Type B pancreatic cell (in vitro differentiated cells): ENCODE results near the gene RLF. TPM values are rescaled to one million over a fixed set of nuclear protein-coding genes. Genes with fewer than 3 reads are reported as not detected.

Experiments used
- DNase-seq: peaks from one replicate; pipeline ENCODE4 v3.0.0; 2021; ENCODE audit warnings: mixed read lengths; ENCODE audit not compliant: unreplicated experiment; ENCODE audit errors: extremely low spot score
- H3K27ac Mint-ChIP-seq: 2 replicates; pipeline ENCODE4 v1.8.0; 2021; ENCODE audit warnings: mild to moderate bottlenecking, mixed read lengths
- H3K27me3 Mint-ChIP-seq: 2 replicates; pipeline ENCODE4 v1.8.0; 2021; ENCODE audit warnings: mixed read lengths
- H3K36me3 Mint-ChIP-seq: 2 replicates; pipeline ENCODE4 v1.8.0; 2021; ENCODE audit warnings: mixed read lengths
- H3K4me1 Mint-ChIP-seq: one replicate; pipeline ENCODE4 v1.8.0; 2021; ENCODE audit warnings: mixed read lengths; ENCODE audit not compliant: unreplicated experiment
- H3K4me3 Mint-ChIP-seq: 2 replicates; pipeline ENCODE4 v1.8.0; 2021; ENCODE audit warnings: mild to moderate bottlenecking, mixed read lengths
- H3K9me3 Mint-ChIP-seq: 2 replicates; pipeline ENCODE4 v1.8.0; 2021; ENCODE audit warnings: mixed read lengths
- total RNA-seq: library from RNA; stranded (reverse); gene quantifications from 2 replicates; pipeline ENCODE4 v1.2.1, GENCODE V29; 2021; ENCODE audit warnings: low replicate concordance
- TF ChIP-seq, protein P1 (sequence below): fragments of 200-600 bp; sonication (generic); conservative IDR thresholded peaks from 2 replicates; pipeline ENCODE4 v1.5.0; 2021; ENCODE audit warnings: antibody characterized with exemption, mild to moderate bottlenecking

Gene RLF
- total RNA-seq, 1 donor from 2014 or later = 21.4 TPM

- Mint-ChIP-seq H3K9me3 (peaks cover 5% of the 10 kb centered on the region), H3K27me3 (no peaks in the 10 kb centered on the region), H3K36me3 (no peaks in the 10 kb centered on the region)
These were observed 30.3 kb upstream of the RLF start for GRCh38 chr1:40130892-40131291.

DNA sequence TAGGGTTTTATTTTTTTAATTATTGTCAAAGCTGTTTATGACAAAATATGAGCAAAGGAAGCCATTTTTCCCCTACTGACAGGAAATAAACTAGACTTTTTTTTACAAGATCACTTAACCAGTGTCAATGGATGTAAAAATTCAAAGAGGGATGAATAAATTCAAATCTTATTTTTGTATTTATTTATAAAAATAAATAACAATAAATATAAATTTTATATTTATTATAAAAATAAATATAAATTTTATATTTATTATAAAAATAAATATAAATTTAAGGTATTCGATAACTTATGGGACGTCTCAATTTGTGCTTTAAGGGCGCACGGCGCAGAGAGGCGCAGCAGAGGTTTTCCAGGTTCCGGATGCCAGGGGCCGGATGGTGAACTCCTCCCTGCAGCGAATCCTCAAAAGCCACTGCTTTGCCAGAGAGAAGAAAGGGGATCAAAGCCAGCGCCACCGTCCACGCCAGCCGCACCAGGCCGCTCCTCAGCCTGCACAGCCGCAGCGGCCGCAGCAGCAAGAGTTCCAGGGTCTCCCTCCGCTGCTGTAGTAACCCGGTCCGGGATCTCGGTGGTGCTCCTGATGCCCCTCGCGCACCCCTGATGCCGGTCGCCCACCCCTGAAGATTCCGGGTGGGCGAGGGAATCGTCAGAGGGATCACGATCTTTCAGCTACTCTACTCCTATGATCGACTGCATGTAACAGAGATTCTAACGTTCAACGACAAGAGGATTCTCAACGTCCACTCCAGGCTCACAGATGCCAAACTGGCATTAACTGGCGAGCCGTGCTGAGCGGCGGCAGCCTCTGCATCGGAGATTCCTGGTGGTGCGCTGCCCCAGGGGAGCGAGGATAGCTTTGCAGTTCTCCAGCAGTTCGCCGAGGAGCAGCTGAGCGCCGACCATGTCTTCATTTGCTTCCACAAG lies 28.5 kb upstream of the RLF start:
- Mint-ChIP-seq H3K4me1 (no peaks in the 10 kb centered on the region), H3K27ac (no peak overlapping the region), H3K4me3 (no peak overlapping the region), H3K9me3 (peaks cover 5% of the 10 kb centered on the region), H3K36me3 (no peaks in the 10 kb centered on the region), H3K27me3 (no peaks in the 10 kb centered on the region)
- TF ChIP-seq, protein P1, sequence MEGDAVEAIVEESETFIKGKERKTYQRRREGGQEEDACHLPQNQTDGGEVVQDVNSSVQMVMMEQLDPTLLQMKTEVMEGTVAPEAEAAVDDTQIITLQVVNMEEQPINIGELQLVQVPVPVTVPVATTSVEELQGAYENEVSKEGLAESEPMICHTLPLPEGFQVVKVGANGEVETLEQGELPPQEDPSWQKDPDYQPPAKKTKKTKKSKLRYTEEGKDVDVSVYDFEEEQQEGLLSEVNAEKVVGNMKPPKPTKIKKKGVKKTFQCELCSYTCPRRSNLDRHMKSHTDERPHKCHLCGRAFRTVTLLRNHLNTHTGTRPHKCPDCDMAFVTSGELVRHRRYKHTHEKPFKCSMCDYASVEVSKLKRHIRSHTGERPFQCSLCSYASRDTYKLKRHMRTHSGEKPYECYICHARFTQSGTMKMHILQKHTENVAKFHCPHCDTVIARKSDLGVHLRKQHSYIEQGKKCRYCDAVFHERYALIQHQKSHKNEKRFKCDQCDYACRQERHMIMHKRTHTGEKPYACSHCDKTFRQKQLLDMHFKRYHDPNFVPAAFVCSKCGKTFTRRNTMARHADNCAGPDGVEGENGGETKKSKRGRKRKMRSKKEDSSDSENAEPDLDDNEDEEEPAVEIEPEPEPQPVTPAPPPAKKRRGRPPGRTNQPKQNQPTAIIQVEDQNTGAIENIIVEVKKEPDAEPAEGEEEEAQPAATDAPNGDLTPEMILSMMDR = no peak
- DNase-seq = no peak

More at GRCh38 chr1:40130892-40131291, 30.3 kb upstream of the RLF start:
- Mint-ChIP-seq H3K4me3 (no peak overlapping the region), H3K27ac (no peak overlapping the region), H3K4me1 (no peaks in the 10 kb centered on the region)
- TF ChIP-seq, protein P1 = no peak
- no peak for DNase-seq

DNA sequence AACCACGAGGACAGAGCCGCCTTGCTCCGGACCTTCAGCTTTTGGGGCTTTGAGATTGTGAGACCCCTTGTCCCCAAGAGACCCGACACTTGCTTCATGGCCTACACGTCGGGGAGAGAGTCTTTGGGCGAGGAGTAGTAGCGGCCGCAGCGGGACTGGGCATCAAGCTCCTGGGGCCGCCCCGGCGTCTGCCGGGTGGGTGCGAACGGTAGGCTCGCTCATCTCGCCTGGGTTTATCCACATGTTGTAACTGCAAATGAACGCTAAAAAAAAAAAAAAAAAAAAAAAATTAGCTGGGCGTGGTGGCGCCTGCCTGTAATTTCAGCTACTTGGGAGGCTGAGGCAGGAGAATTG lies 27.9 kb upstream of the RLF start:
- no peak overlapping the region for H3K27ac Mint-ChIP-seq
- H3K4me3 Mint-ChIP-seq = no peak overlapping the region
- no peaks in the 10 kb centered on the region for H3K36me3 Mint-ChIP-seq
- H3K9me3 Mint-ChIP-seq = peaks cover 5% of the 10 kb centered on the region
- no peak for DNase-seq
- H3K27me3 Mint-ChIP-seq = no peaks in the 10 kb centered on the region
- H3K4me1 Mint-ChIP-seq = no peaks in the 10 kb centered on the region
- TF ChIP-seq, protein P1 = no peak

DNA sequence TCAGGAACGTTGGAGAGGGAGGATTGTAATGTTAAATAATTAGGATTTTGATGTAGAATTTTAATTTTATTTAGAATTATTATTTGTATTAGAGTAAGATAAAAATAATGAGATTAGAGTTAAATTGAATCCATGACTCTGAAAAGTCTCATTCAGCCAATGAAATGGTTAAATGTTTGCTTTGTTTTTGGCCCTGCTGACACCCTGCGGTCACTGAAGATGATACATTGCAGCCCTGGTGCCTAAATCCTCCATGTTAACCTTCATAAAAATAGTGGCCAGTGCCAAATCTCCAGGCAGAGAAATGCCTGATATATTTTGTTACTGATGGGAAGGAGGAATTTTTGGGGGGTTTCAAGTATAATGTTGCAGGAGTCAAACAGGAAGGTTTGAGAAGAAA lies 27.3 kb upstream of the RLF start:
- no peaks in the 10 kb centered on the region for H3K36me3 Mint-ChIP-seq
- no peaks in the 10 kb centered on the region for H3K4me1 Mint-ChIP-seq
- no peak for DNase-seq
- H3K27ac Mint-ChIP-seq = no peak overlapping the region
- H3K4me3 Mint-ChIP-seq = no peak overlapping the region
- no peaks in the 10 kb centered on the region for H3K27me3 Mint-ChIP-seq
- peaks cover 5% of the 10 kb centered on the region for H3K9me3 Mint-ChIP-seq
- TF ChIP-seq, protein P1 = no peak

DNA sequence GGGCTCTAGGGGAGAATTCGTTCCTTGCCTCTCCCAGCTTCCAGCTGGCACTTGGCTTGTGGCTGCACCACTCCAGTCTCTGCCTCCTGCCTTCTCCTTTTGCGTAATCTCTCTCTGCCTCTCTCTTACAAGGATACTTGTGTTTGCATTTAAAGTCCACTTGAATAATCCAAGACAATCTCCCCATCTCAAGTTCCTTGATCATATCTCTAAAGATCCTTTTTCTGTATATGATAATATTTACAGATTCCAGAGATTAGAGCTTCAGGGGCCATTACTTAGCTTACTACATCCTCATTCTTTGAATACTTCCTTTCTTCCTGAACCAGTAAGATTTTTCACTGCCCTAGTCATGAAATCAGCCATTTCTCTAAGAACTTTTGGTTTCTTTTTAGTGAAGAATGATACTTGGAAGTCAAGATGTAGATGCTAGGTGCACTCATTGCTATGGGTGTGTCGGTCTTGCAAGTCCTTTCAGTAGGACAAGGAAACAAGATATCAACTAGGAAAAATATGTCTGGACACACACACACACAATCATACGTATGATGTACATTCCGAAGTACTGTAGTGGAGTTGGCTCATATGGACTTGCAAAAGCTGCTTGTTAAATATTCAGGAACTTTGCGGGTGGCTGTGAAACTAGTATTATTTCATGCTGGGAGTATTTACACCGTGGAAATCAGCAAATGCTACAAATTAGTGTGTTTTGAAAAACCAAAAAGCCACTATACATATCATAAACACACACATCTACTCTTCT lies 20.8 kb upstream of the RLF start:
- TF ChIP-seq, protein P1 = no peak
- no peaks in the 10 kb centered on the region for H3K36me3 Mint-ChIP-seq
- peak overlapping the region; percentile 2 for H3K4me3 Mint-ChIP-seq
- peaks cover 13% of the 10 kb centered on the region for H3K4me1 Mint-ChIP-seq
- H3K9me3 Mint-ChIP-seq = peaks cover 5% of the 10 kb centered on the region
- no peak for DNase-seq
- peak overlapping the region; percentile 82 for H3K27ac Mint-ChIP-seq
- H3K27me3 Mint-ChIP-seq = peaks cover 19% of the 10 kb centered on the region
